Endothelial cell of umbilical vein (primary cell): ENCODE results near the gene B3GALNT1. TPM values are rescaled to one million over a fixed set of nuclear protein-coding genes. Genes with fewer than 3 reads are reported as not detected.

Experiments
- BruUV-seq: library from RNA; stranded (reverse); fragments of 400-500 nt; replicated peaks from 2 replicates; lab custom pipeline; 2021; lab: Mats Ljungman, UMichigan
- CTCF ChIA-PET: fragments of 300-600, 350-600 bp; sonication (Branson Sonifier 250); formaldehyde crosslinking; loops from one replicate; lab custom pipeline; 2021; ENCODE audit warnings: antibody characterized with exemption, inconsistent platforms; lab: Charles Lee
- POLR2A ChIA-PET: fragments of 300-600, 350-600 bp; sonication (Branson Sonifier 250); formaldehyde crosslinking; loops from one replicate; lab custom pipeline; 2021; ENCODE audit warnings: antibody characterized with exemption, inconsistent platforms; lab: Charles Lee
- DNase-seq: peaks from one replicate; pipeline ENCODE4 v3.0.0-alpha.2; 2011; ENCODE audit warnings: low read depth, low spot score
- FAIRE-seq: peaks from 2 replicates; lab custom pipeline; 2011; peaks lifted over from hg19 to GRCh38; lab: Jason Lieb, UNC
- H2AFZ ChIP-seq: 2 replicates; pipeline ENCODE4 v1.6.0; 2012; ENCODE audit warnings: low read depth, low read length, control low read depth, inconsistent platforms
- H3K27ac ChIP-seq: 2 replicates; pipeline ENCODE4 v1.5.1; 2011; ENCODE audit warnings: low read depth, mild to moderate bottlenecking, control low read depth, low read length, moderate library complexity; ENCODE audit not compliant: insufficient read depth
- H3K27me3 ChIP-seq, 2 experiments: 2 replicates each; pipeline versions ENCODE4 v1.6.0 to v1.6.1; 2011; ENCODE audit warnings: low read length in 2 of 2, mixed read lengths in 1 of 2; ENCODE audit not compliant: control insufficient read depth in 2 of 2, insufficient read depth in 2 of 2
- H3K36me3 ChIP-seq, 2 experiments: 2 replicates in 1 of 2; 3 replicates in 1 of 2; pipeline ENCODE4 v1.5.1; 2011; ENCODE audit warnings: low read length in 2 of 2, mild to moderate bottlenecking in 1 of 2, moderate library complexity in 1 of 2; ENCODE audit not compliant: control insufficient read depth in 2 of 2, insufficient read depth in 2 of 2; ENCODE audit errors: extremely low read depth in 1 of 2
- H3K4me1 ChIP-seq: 3 replicates; pipeline ENCODE4 v1.5.1; 2011; ENCODE audit warnings: mild to moderate bottlenecking, low read length; ENCODE audit not compliant: control insufficient read depth, insufficient read depth; ENCODE audit errors: extremely low read depth
- H3K4me2 ChIP-seq: 2 replicates; pipeline ENCODE4 v1.6.1; 2011; ENCODE audit warnings: low read length, control low read depth, mixed read lengths; ENCODE audit not compliant: insufficient read depth
- H3K4me3 ChIP-seq, 3 experiments: fragments of 200-600 bp in 1 of 3; sonication (generic), shearing (Covaris generic) in 1 of 3; replicated peaks in 1 of 3; 2 replicates each; pipeline ENCODE4 v1.5.1; 2011 to 2016; ENCODE audit warnings: control low read depth in 3 of 3, low read length in 3 of 3, mild to moderate bottlenecking in 2 of 3, inconsistent platforms in 1 of 3, low read depth in 1 of 3, moderate library complexity in 1 of 3; ENCODE audit not compliant: insufficient read depth in 1 of 3
- H3K79me2 ChIP-seq: 2 replicates; pipeline ENCODE4 v1.6.0; 2012; ENCODE audit warnings: low read length, inconsistent platforms; ENCODE audit not compliant: control insufficient read depth, insufficient read depth
- H3K9ac ChIP-seq: replicated peaks from 2 replicates; pipeline ENCODE3; 2011; ENCODE audit warnings: low read length, control low read depth; ENCODE audit not compliant: insufficient read depth; ENCODE audit errors: extremely low read depth
- H3K9me1 ChIP-seq: replicated peaks from 3 replicates; pipeline ENCODE4 v1.6.0; 2011; ENCODE audit warnings: mild to moderate bottlenecking, low read length; ENCODE audit not compliant: control insufficient read depth, insufficient read depth; ENCODE audit errors: extremely low read depth
- H3K9me3 ChIP-seq: replicated peaks from 2 replicates; pipeline ENCODE4 v1.5.1; 2012; ENCODE audit warnings: low read length, inconsistent platforms; ENCODE audit not compliant: control insufficient read depth, insufficient read depth
- H4K20me1 ChIP-seq: replicated peaks from 2 replicates; pipeline ENCODE3; 2011; ENCODE audit warnings: mild to moderate bottlenecking, low read length; ENCODE audit not compliant: control insufficient read depth, insufficient read depth; ENCODE audit errors: extremely low read depth
- EZH2 ChIP-seq: IDR thresholded peaks from 2 replicates; pipeline ENCODE4 v1.6.1; 2012; ENCODE audit warnings: borderline replicate concordance, low read depth, mild to moderate bottlenecking, moderate library complexity, low read length, inconsistent platforms; ENCODE audit not compliant: severe bottlenecking
- FOS ChIP-seq: IDR thresholded peaks from 2 replicates; pipeline ENCODE4 v1.6.1; 2011; ENCODE audit warnings: mild to moderate bottlenecking, low read length, moderate library complexity, borderline replicate concordance; ENCODE audit not compliant: insufficient read depth
- GATA2 ChIP-seq: IDR thresholded peaks from 2 replicates; pipeline ENCODE4 v1.7.0; 2011; ENCODE audit warnings: low read depth, mild to moderate bottlenecking, moderate library complexity, mixed read lengths, low read length; ENCODE audit not compliant: insufficient read length, insufficient read depth
- JUN ChIP-seq: IDR thresholded peaks from 2 replicates; pipeline ENCODE4 v1.6.1; 2011; ENCODE audit warnings: borderline replicate concordance, low read depth; ENCODE audit not compliant: insufficient read length, insufficient read depth
- MYC ChIP-seq: IDR thresholded peaks from one replicate; pipeline ENCODE4 v1.6.1; 2011; ENCODE audit warnings: mild to moderate bottlenecking, low read depth, low read length
- POLR2A ChIP-seq: IDR thresholded peaks from 2 replicates; pipeline ENCODE4 v1.6.1; 2012; ENCODE audit warnings: low read depth, mild to moderate bottlenecking, control low read depth, low read length
- POLR2AphosphoS5 ChIP-seq: IDR thresholded peaks from 2 replicates; pipeline ENCODE4 v1.6.1; 2012; ENCODE audit warnings: low read depth, mild to moderate bottlenecking, control low read depth, low read length, moderate library complexity; ENCODE audit not compliant: insufficient read depth
- dilution Hi-C: fragments of 300-500 bp; cut with MboI; formaldehyde crosslinking; loops from one replicate; pipeline ENCODE4 v1.15.0; 2019; ENCODE audit warnings: low sequenced_read_pairs; ENCODE audit not compliant: extremely low pct_ligation_motif_present
- intact Hi-C: fragments of 100-400 bp; cut with micrococcal nuclease; formaldehyde crosslinking; loops from one replicate; pipeline ENCODE4 v1.10.0; 2022
- polyA plus RNA-seq, 4 experiments: library from polyadenylated mRNA; depleted of rRNA in 3 of 4; stranded (reverse) in 3 of 4; unstranded in 1 of 4; fragments of >200 nt; gene quantifications; 2 replicates each; pipeline versions ENCODE4 v1.2.1 to v1.2.3, GENCODE V29; 2011 to 2012; ENCODE audit warnings: missing spikeins in 1 of 4
- total RNA-seq: library from RNA; stranded (reverse); gene quantifications from 2 replicates; pipeline ENCODE4 v1.2.3, GENCODE V29; 2021
- TF ChIP-seq, protein P1 (sequence below), 2 donors: IDR thresholded peaks; 1 replicate in 1 of 2; 2 replicates in 1 of 2; pipeline ENCODE4 v1.5.1; 2011; ENCODE audit warnings: low read length in 2 of 2, mild to moderate bottlenecking in 2 of 2, moderate library complexity in 2 of 2, control low read depth in 1 of 2, inconsistent platforms in 1 of 2, low read depth in 1 of 2; ENCODE audit not compliant: insufficient read depth in 1 of 2; ENCODE audit errors: extremely low read depth in 1 of 2
- TF ChIP-seq, protein P2 (sequence below): IDR thresholded peaks from 2 replicates; pipeline ENCODE4 v1.6.1; 2011; ENCODE audit not compliant: insufficient read depth, insufficient read length

Gene B3GALNT1
- total and polyA plus RNA-seq, 2 donors (not counting 3 experiments of a cell fraction or from before 2014, with no cell fraction given), result 19.4 to 29.4 TPM

DNA sequence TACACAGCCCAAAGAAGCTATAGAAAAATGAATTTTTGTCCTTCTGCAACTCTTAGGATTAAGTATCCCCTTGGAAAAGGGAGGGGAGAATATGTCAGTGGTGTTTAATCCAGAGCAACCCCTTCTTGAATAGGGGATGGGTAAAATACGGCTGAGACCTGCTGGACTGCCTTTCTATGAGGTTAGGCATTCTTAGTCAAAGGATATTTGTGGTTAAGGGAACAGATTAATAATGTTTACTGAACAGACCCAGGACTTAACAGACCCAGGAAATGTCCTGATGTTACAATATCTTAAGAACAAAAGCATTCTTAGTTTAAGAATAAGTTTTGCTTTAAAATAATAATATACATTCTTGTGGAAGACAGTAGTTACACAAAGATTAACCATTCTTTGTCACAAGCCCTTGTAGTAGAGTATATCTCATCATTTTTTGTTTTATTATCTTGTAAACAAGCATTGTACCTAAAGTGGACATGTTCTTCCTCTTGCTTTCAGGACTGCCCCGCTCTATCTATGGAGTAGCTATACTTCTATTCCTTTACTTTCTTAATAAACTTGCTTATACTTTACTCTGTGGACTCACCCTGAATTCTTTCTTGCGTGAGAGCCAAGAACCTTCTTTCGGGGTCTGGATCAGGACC, 43.8 kb upstream of the B3GALNT1 start:
- Histone ChIP-seq H2AFZ (no peak overlapping the region), H3K79me2 (no peaks in the 10 kb centered on the region), H3K9me3 (no peaks in the 10 kb centered on the region), H3K4me1 (no peaks in the 10 kb centered on the region), H4K20me1 (no peaks in the 10 kb centered on the region), H3K27me3 (no peaks in the 10 kb centered on the region), H3K9ac (no peak overlapping the region), H3K4me3 (no peak overlapping the region), H3K27ac (no peak overlapping the region), H3K9me1 (no peaks in the 10 kb centered on the region), H3K36me3 (no peaks in the 10 kb centered on the region), H3K4me2 (no peak overlapping the region)
- DNase-seq, result no peak
- POLR2A ChIA-PET, result no interaction called here
- no TSS peak for BruUV-seq
- intact Hi-C loops (no loop called here), dilution Hi-C loops (no loop called here)
- no peak for TF ChIP-seq POLR2AphosphoS5
- no peak for TF ChIP-seq JUN
- TF ChIP-seq FOS, result no peak
- TF ChIP-seq, protein P1, sequence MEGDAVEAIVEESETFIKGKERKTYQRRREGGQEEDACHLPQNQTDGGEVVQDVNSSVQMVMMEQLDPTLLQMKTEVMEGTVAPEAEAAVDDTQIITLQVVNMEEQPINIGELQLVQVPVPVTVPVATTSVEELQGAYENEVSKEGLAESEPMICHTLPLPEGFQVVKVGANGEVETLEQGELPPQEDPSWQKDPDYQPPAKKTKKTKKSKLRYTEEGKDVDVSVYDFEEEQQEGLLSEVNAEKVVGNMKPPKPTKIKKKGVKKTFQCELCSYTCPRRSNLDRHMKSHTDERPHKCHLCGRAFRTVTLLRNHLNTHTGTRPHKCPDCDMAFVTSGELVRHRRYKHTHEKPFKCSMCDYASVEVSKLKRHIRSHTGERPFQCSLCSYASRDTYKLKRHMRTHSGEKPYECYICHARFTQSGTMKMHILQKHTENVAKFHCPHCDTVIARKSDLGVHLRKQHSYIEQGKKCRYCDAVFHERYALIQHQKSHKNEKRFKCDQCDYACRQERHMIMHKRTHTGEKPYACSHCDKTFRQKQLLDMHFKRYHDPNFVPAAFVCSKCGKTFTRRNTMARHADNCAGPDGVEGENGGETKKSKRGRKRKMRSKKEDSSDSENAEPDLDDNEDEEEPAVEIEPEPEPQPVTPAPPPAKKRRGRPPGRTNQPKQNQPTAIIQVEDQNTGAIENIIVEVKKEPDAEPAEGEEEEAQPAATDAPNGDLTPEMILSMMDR (IDR thresholded peaks at IDR 0.05; ENCODE audit: extremely low read depth in 1 of 2, insufficient read depth in 1 of 2, low read depth in 1 of 2, low read length in 2 of 2), result no peak
- no peak for TF ChIP-seq MYC
- no peak for TF ChIP-seq EZH2
- TF ChIP-seq POLR2A, result no peak
- TF ChIP-seq, protein P2, sequence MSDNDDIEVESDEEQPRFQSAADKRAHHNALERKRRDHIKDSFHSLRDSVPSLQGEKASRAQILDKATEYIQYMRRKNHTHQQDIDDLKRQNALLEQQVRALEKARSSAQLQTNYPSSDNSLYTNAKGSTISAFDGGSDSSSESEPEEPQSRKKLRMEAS, result no peak
- TF ChIP-seq GATA2, result no peak
- FAIRE-seq, result no peak
- CTCF ChIA-PET, result interaction anchor here (1.0 to 1.9 kb wide), 3 partner anchors 10 to 125 kb away, joined by 3 to 5 read pairs (median 4); no protein-coding TSS in a partner anchor
